Dendritic cell treated with granulocyte-macrophage colony-stimulating factor and Interleukin-4, amounts not matched to agents 40 ng/mL and 50 ng/mL, for 4 days (primary cell): ENCODE measurements around the gene CABLES2.
"Not testable (repeated sequence)": the region's sequence is repeated elsewhere in the genome, so short reads cannot be mapped to it uniquely, and the experiment has no call there.

Experiments
- H3K27ac Mint-ChIP-seq: one replicate; pipeline ENCODE4 v1.8.0; 2022; ENCODE audit warnings: mild to moderate bottlenecking, mixed read lengths
- H3K27me3 Mint-ChIP-seq: one replicate; pipeline ENCODE4 v1.8.0; 2022; ENCODE audit warnings: mild to moderate bottlenecking, mixed read lengths
- H3K36me3 Mint-ChIP-seq: one replicate; pipeline ENCODE4 v1.8.0; 2022; ENCODE audit warnings: low read depth, mixed read lengths
- H3K4me1 Mint-ChIP-seq: one replicate; pipeline ENCODE4 v1.8.0; 2022; ENCODE audit warnings: low read depth, mixed read lengths
- H3K4me3 Mint-ChIP-seq: one replicate; pipeline ENCODE4 v1.8.0; 2022; ENCODE audit warnings: mild to moderate bottlenecking, moderate library complexity, mixed read lengths
- H3K9me3 Mint-ChIP-seq: one replicate; pipeline ENCODE4 v1.8.0; 2022; ENCODE audit warnings: mixed read lengths
- intact Hi-C: fragments of 100-400 bp; cut with micrococcal nuclease; formaldehyde crosslinking; loops from one replicate; pipeline ENCODE4 v1.15.0; 2022

CABLES2 gene

DNA sequence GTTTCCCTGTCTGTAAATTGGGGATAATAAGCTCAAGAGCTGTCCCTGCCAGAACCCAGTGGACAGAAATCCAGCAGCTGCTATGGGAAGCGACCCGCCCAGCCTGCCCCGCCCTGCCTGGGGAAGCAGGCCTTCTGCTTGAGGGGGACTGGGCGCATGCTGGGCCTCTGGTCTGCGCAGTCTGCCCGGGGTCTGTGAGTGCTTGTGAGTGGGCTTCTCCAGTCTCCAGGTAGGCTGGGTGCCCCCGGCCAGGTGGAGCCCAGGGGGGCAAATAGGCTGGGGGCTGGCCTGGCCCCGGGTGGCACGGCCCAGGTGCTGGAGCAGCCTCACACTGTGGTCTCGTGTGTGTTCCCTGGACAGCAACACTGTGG lies 20.9 kb upstream of the CABLES2 start:
- no peak overlapping the region for H3K27ac Mint-ChIP-seq

DNA sequence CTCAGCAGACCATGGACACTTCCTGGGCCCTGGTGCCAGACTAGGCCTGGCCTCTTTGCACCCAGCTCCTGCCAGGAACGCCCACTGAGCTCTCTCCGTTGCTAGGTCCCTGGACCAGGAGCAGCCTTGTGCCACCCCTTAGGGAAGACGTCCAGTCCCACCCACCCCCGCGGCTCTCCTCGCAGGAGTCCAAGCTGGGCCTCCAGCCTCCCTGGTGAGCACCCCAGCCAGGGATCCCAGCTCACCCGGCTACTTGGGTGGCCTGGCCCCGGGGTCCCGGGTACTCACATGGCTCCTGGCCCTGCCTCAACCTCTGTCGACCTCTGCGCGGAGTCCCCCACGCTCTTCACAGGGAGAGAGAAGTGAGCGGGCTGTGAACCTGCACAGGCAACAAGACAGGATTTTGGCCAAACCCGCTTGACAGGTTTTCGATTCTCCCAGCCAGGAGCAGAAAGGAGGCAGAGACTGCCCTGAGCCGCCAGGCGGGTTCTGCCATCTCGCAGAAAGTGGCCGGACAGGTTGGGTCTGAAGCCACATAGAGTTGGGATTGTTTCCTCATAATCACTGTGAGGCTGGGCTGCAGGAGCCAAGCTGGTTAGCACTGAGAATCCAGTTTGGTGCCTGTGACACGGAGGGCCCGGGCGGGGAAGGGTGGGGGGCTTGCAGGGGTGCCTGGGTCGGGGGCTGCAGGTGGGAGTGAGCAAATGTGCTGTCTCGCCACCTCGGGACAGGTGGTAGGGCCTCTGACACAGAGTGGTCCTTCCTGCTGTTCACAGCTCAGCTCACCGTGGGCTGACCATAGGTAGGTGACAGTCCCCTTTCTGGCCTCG lies 20.3 kb upstream of the CABLES2 start, which contains the start of gene RBBP8NL:
TSS of gene RBBP8NL (minus strand) at position 368 of the 830 bp plus-strand sequence. CDS start 7,892 bp downstream, outside the sequence.
- Mint-ChIP-seq H3K27me3 (peaks cover 15% of the 10 kb centered on the region), H3K36me3 (no peaks in the 10 kb centered on the region), H3K4me1 (no peaks in the 10 kb centered on the region), H3K27ac (no peak within 1 kb of the TSS), H3K9me3 (no peaks in the 10 kb centered on the region), H3K4me3 (no peak within 1 kb of the TSS)
- intact Hi-C loops = no loop called here

More for the DNA sequence above, 20.9 kb upstream of the CABLES2 start:
- no peak overlapping the region for H3K4me3 Mint-ChIP-seq
- H3K27me3 Mint-ChIP-seq = peaks cover 17% of the 10 kb centered on the region
- intact Hi-C loops = no loop called here
- no peaks in the 10 kb centered on the region for H3K9me3 Mint-ChIP-seq
- H3K36me3 Mint-ChIP-seq = no peaks in the 10 kb centered on the region
- no peaks in the 10 kb centered on the region for H3K4me1 Mint-ChIP-seq

DNA sequence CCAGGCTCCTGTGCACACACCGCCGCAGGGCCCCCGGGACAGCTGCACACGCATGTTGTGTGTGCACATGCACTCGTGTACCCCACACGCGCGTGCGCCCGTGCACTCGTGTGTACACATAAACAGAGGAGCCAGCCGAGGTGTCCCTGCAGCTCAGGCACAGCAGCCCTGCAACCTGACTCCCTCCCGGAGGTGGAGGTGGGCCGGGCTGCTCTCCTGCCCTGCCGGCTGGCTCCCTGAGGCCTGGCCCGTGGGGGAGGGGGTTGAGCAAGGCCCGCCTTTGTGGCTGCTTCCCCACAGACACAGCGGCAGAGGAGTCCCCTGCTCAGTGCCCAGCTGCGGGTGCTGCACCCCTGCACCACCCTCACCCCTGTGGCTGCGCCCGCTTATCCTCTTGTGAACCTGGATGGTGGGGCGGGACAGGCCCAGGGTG lies 19.6 kb upstream of the CABLES2 start:
- no peaks in the 10 kb centered on the region for H3K9me3 Mint-ChIP-seq
- no peaks in the 10 kb centered on the region for H3K36me3 Mint-ChIP-seq
- no peak overlapping the region for H3K27ac Mint-ChIP-seq
- intact Hi-C loops = no loop called here
- no peak overlapping the region for H3K4me3 Mint-ChIP-seq
- no peaks in the 10 kb centered on the region for H3K4me1 Mint-ChIP-seq
- H3K27me3 Mint-ChIP-seq = peaks cover 12% of the 10 kb centered on the region

DNA sequence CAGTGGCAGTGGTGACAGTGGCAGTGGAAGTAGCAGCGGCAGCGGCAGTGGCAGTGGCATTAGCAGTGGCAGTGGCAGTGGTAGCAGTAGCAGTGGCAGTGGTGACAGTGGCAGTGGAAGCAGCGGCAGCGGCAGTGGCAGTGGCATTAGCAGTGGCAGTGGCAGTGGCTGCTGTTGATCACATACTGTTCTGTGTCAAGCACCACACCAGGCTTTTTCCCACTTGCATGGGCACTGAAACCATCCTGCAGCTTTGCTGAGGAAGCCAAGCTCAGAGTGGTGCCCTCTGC lies 18.9 kb upstream of the CABLES2 start:
- H3K27ac Mint-ChIP-seq, intact Hi-C loops, H3K4me3 Mint-ChIP-seq, H3K9me3 Mint-ChIP-seq, H3K36me3 Mint-ChIP-seq, H3K4me1 Mint-ChIP-seq: not testable (repeated sequence)
- peaks cover 12% of the 10 kb centered on the region for H3K27me3 Mint-ChIP-seq

DNA sequence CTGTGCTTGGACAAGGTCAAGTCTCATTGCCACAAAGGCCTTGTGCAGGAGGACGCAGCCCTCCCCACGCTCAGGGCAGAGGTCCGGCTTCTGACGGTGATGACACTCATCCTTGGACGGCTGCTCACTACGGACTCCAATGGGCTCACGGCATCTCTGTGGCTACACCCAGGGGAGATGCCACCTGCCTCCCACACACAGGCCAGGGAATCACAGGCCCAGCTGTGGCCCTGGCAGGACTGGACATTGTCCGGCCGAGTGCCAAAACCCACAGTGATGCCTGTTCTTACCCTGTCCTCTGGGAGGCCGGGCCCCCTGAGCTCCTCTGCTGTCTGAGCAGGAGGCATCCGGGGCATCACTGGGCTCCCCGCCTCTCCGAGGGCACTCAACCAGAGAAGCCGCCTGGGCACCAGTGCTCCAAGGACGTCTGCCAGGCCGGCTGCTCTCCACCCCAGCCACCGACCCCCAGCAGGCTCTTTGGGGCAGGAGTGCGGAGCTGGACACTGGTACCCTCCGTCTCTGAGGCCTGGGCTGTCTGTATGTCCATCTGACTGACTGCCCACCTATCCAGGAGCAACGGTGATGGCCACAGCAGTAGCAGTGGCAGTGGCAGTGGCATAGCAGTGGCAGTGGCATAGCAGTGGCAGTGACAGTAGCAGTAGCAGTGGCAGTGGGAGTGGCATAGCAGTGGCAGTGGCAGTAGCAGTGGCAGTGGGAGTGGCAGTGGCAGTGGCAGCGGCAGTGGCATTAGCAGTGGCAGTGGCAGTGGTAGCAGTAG lies 18.4 kb upstream of the CABLES2 start:
- Mint-ChIP-seq H3K9me3 (no peaks in the 10 kb centered on the region), H3K36me3 (no peaks in the 10 kb centered on the region), H3K27ac (no peak overlapping the region), H3K4me1 (no peaks in the 10 kb centered on the region), H3K27me3 (peaks cover 12% of the 10 kb centered on the region), H3K4me3 (no peak overlapping the region)
- intact Hi-C loops = no loop called here

DNA sequence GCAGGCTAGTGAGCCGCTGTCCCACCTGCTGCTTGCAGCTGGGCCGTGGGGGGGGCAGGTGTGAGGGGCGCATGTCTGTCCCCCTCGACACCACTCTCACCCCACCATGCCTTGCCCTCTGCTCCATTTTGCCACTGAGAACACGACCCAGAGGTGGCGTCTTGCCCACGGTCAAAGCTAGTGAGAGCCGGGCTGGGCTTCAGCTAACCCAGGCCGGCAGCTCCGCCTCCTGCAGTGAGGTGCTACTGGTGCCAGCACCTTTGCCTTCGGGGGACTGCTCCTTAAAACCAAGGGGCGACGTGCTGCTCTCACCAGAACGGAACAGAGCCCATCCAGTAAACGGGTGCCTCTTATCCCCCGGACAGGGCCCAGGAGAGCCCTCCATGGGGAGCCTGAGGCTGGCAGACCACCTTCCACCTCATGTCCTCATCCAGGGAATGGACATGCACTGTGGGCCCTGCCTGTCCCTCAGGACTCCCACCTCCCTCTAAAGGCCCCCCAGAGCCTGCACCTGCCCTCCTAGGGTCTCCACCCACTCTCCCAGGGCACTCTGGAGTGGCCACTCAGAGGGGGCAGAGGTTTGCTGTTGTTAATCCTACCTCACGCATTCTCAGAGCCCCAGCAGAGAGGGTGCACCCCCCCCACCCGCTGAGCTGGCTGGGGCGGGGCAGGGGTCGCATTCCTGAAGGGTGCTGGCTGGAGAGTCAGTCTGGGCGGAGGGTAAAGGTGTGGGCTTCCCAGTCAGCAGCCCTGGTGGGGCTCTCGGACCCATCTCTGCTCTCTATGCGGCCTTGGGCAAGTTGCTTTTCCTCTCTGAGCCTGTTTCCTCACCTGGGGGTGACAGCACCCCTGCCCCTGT lies 17.4 kb upstream of the CABLES2 start:
- no peaks in the 10 kb centered on the region for H3K4me1 Mint-ChIP-seq
- H3K27ac Mint-ChIP-seq = no peak overlapping the region
- H3K36me3 Mint-ChIP-seq = no peaks in the 10 kb centered on the region
- no peak overlapping the region for H3K4me3 Mint-ChIP-seq
- H3K9me3 Mint-ChIP-seq = no peaks in the 10 kb centered on the region
- H3K27me3 Mint-ChIP-seq = peaks cover 12% of the 10 kb centered on the region
- intact Hi-C loops = no loop called here

DNA sequence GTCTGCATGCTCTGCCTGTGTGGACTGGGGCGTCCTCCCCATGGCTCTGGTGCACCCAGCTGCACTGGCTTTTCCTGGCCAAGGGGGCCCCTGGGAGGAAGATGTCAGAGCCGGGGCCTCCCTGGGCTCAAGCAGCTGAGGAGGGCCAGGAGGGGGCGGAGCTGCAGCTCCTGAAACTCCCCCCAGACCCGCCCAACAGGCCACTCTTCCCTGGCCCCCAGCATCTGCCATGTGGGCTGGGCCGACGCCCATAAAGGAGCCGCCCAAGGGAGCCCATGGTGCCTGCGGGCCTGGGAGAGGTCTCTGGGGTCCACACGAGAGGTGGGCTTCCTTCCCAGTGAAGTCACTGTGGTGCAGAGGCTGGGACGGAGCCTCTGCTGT lies 16.2 kb upstream of the CABLES2 start:
- H3K27ac Mint-ChIP-seq = no peak overlapping the region
- H3K4me1 Mint-ChIP-seq = no peaks in the 10 kb centered on the region
- no peaks in the 10 kb centered on the region for H3K9me3 Mint-ChIP-seq
- no peaks in the 10 kb centered on the region for H3K36me3 Mint-ChIP-seq
- no peak overlapping the region for H3K4me3 Mint-ChIP-seq
- peaks cover 11% of the 10 kb centered on the region for H3K27me3 Mint-ChIP-seq
- intact Hi-C loops = no loop called here

DNA sequence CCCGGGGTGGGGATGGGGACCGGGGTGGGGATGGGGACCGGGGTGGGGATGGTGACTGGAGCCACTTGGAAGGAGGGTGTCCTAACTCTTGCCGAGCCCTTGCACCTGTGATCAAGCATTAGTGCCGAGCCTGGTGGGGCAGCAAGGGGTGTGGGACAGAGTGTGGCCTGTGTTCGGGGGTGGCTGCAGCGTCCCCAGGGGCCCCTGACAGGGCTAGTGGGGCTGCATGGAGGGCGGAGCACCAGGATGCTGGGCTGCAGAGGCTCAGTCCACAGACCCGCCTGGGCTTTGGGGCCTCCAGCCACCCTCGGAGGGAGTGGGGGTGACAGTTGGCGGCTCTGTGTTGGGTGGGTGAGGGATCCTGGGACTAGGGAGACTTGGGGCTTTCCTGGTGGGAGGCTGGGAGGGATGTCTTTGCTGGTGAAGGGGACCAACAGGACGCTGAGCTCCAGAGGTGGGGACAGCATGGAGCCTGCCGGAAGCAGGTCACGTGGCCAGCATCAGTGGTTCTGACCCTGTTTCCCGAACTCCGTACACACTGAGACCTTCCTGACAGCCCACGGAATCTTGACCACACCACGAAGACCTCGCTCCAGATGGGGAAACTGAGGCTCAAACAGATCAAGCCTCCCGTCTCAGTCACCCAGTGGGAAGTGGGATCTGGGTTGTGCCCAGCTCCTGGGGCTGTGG lies 15.7 kb upstream of the CABLES2 start:
- Mint-ChIP-seq H3K27ac (no peak overlapping the region), H3K36me3 (no peaks in the 10 kb centered on the region), H3K4me3 (no peak overlapping the region), H3K9me3 (no peaks in the 10 kb centered on the region), H3K4me1 (no peaks in the 10 kb centered on the region), H3K27me3 (peaks cover 11% of the 10 kb centered on the region)
- intact Hi-C loops = no loop called here

DNA sequence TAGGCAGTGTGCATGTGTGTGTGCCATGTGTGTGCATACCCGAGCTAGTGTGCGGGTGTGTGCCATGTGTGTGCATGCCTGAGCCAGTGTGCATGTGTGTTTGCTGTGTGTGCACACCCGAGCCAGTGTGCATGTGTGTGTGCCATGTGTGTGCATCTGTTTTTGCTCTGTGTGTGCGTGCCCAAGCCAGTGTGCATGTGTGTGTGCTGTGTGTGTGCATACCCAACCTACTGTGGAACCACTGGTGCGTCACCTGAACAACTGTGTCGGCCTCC lies 14.6 kb upstream of the CABLES2 start:
- Mint-ChIP-seq H3K36me3 (no peaks in the 10 kb centered on the region), H3K27me3 (peaks cover 11% of the 10 kb centered on the region), H3K9me3 (no peaks in the 10 kb centered on the region), H3K4me3 (no peak overlapping the region), H3K4me1 (no peaks in the 10 kb centered on the region), H3K27ac (no peak overlapping the region)
- intact Hi-C loops = no loop called here

DNA sequence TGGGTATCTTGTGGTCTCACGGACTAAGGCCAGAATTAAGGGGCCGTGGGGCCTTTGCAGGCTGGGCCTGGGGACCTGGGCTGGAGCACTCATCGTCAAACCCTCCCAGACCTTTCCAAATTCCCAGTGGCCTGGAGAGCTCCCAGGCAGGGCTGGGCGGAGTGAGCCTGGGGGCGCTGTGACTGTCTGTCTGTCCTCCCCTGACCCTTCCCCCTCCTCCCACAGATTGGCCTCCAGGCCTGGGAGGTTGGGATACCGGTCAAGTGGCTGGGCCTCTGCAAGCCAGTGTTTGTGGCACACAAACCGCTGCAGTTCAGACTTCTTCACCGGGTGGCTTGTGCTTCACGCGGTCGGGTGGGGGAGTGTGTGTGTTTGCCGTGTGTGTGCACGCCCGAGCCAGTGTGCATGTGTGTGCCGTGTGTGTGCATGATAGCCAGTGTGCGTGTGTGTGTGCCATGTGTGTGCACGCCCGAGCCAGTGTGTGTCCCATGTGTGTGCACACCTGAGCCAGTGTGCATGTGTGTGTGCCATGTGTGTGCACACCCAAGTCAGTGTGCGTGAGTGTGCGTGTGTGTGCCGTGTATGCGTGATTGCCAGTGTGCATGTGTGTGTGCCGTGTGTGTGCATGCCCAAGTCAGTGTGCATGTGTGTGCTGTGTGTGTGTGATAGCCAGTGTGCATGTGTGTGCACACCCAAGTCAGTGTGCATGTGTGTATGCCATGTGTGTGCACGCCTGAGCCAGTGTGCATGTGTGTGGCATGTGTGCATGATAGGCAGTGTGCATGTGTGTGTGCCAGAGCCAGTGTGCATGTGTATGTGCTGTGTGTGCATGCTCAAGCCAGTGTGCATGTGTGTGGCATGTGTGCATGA lies 14.0 kb upstream of the CABLES2 start:
- H3K36me3 Mint-ChIP-seq = no peaks in the 10 kb centered on the region
- H3K27ac Mint-ChIP-seq = no peak overlapping the region
- no peak overlapping the region for H3K4me3 Mint-ChIP-seq
- H3K4me1 Mint-ChIP-seq = no peaks in the 10 kb centered on the region
- intact Hi-C loops = no loop called here
- H3K27me3 Mint-ChIP-seq = peaks cover 11% of the 10 kb centered on the region
- no peaks in the 10 kb centered on the region for H3K9me3 Mint-ChIP-seq

DNA sequence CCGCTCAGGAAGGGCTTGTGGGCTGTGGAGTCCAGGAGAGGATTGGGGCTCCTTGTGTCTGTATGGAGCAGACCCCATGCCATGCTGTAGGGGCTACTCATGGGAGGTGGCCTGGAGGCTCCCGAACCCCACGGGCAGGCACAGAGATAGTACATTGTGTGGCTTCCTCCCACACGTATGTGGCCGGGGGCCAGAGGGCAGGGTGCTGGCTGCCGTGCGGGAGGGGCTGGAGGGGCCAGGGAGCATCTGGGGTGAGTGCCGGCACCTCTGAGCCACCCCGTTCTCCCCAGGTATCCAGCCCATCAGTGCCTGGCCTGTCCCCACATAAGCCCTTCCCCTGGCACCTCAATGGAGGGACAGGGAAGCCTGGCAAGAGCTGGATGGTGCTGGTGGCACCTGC lies 12.7 kb upstream of the CABLES2 start:
- Mint-ChIP-seq H3K4me3 (no peak overlapping the region), H3K27me3 (peaks cover 11% of the 10 kb centered on the region), H3K36me3 (no peaks in the 10 kb centered on the region), H3K27ac (no peak overlapping the region), H3K9me3 (no peaks in the 10 kb centered on the region), H3K4me1 (no peaks in the 10 kb centered on the region)
- intact Hi-C loops = no loop called here

DNA sequence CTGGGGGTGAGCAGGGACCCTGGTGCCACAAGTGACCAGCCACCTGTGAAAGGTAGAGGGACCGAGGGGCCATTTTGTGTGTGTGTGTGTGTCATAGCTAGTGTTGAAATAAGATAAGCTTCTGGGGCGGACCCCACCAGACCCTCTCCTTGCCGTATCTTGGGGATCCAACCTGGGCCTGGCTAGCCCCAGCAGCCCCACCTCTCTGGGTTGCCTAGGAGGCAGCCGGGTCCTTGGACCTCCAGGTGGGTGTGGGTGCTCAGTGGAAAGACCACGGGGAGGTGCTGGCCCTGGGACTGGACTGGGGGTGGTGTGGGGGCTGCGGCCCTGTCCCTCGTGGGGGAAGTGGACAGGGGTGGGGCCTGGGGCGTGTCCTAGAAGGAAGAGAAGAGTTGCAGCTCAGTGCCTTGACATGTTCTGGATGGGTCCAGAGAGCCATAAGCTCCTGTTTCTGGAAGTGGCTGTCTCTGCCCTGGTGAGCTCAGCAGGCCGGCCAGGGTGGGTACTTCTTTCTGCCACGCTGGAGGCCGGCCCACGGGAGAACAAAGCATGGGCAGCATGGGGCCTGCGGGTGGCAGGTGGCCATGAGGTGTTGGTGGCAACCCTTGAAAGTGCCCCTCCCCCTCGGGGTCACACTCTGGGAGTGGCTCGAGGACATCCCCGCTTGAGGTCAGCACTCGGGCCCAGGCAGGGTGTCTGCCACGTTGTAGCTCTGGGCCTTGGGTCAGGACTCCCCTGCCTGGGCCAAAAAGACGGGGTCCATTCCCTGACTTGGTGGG lies 11.8 kb upstream of the CABLES2 start:
- Mint-ChIP-seq H3K4me3 (no peak overlapping the region), H3K36me3 (no peaks in the 10 kb centered on the region), H3K4me1 (no peaks in the 10 kb centered on the region), H3K27ac (no peak overlapping the region), H3K9me3 (no peaks in the 10 kb centered on the region), H3K27me3 (peaks cover 11% of the 10 kb centered on the region)
- intact Hi-C loops = no loop called here
